ENCODE data around the gene PLAAT3.

DNA sequence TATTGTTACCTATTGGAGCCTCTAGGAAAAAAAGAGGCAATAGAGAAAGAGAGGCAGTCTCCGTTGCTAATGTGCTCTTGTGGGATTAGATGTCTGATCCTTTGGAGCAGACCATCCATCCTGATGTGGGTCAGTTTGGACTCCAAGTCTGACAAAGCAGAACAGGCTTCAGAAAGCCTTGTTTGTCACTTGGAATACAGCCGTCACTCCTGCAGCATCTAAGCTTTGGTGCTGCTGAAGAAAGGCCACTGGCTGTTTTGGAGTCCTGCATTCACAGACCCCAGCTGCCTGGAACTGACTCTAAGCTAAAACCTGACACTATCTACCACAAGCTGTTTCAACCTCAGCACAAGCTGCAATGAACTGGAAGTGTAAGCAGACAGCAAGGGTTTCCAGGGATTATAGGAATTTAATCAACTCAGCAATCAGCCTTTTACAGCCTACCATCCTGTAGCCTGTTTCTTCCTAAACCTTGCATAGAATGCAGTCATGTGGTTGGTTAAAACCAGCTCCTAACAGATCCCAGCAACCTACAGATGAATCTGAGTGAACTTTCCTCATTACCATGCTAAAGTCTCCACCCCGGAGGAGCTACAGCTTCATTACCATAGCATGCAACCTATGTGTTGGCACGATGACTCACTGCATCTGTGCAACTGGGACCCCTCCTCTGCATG, 81.3 kb downstream of the PLAAT3 start:
- TF ChIP-seq, protein P1, sequence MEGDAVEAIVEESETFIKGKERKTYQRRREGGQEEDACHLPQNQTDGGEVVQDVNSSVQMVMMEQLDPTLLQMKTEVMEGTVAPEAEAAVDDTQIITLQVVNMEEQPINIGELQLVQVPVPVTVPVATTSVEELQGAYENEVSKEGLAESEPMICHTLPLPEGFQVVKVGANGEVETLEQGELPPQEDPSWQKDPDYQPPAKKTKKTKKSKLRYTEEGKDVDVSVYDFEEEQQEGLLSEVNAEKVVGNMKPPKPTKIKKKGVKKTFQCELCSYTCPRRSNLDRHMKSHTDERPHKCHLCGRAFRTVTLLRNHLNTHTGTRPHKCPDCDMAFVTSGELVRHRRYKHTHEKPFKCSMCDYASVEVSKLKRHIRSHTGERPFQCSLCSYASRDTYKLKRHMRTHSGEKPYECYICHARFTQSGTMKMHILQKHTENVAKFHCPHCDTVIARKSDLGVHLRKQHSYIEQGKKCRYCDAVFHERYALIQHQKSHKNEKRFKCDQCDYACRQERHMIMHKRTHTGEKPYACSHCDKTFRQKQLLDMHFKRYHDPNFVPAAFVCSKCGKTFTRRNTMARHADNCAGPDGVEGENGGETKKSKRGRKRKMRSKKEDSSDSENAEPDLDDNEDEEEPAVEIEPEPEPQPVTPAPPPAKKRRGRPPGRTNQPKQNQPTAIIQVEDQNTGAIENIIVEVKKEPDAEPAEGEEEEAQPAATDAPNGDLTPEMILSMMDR (IDR thresholded peaks at IDR 0.05) = no peak
- TF ChIP-seq POLR2AphosphoS5 (IDR thresholded peaks at IDR 0.05; ENCODE audit: low read depth, low read length) (no peak), TCF7L2 (IDR thresholded peaks at IDR 0.05; ENCODE audit: low read depth, low read length) (no peak)
